NCI-H146 treated with DMSO at 0.1 percent for 48 hours (cell line): ENCODE data around the gene EEF1A2.
"Not testable (repeated sequence)": the region's sequence is repeated elsewhere in the genome, so short reads cannot be mapped to it uniquely, and the experiment has no call there.

Experiments
- DNase-seq: peaks from one replicate; lab custom pipeline; 2025; ENCODE audit not compliant: unreplicated experiment; lab: John Stamatoyannopoulos, UW

Gene EEF1A2

GRCh38 chr20:63521602-63522001, 22.7 kb upstream of the EEF1A2 start:
- DNase-seq = no peak

GRCh38 chr20:63520934-63521601, 22.2 kb upstream of the EEF1A2 start:
- DNase-seq = peak; percentile 31

GRCh38 chr20:63520504-63520933, 21.6 kb upstream of the EEF1A2 start, which contains the start of gene PPDPF:
TSS of gene PPDPF (plus strand) at chr20:63520765. CDS start at chr20:63521309, 544 bp downstream.
- DNase-seq = peak; percentile 68

GRCh38 chr20:63519668-63520503, 21.0 kb upstream of the EEF1A2 start:
- DNase-seq = peak; percentile 68

GRCh38 chr20:63518946-63519667, 20.2 kb upstream of the EEF1A2 start:
- no peak for DNase-seq

GRCh38 chr20:63518351-63518861, 19.5 kb upstream of the EEF1A2 start:
- DNase-seq = no peak

- DNase-seq = no peak
Observed at GRCh38 chr20:63517376-63518309, 18.8 kb upstream of the EEF1A2 start.

GRCh38 chr20:63514520-63514919, 15.6 kb upstream of the EEF1A2 start:
- DNase-seq = not testable (repeated sequence)

GRCh38 chr20:63513207-63513606, 14.3 kb upstream of the EEF1A2 start:
- DNase-seq = no peak

GRCh38 chr20:63509088-63509564, 10.2 kb upstream of the EEF1A2 start:
- DNase-seq = no peak

GRCh38 chr20:63508072-63508768, 9.3 kb upstream of the EEF1A2 start:
- DNase-seq = no peak

- DNase-seq = no peak
Observed at GRCh38 chr20:63507083-63507743, 8.3 kb upstream of the EEF1A2 start.

- no peak for DNase-seq
Observed at GRCh38 chr20:63505723-63506122, 6.8 kb upstream of the EEF1A2 start.

- no peak for DNase-seq
Observed at GRCh38 chr20:63505281-63505680, 6.4 kb upstream of the EEF1A2 start.

- no peak for DNase-seq
Observed at GRCh38 chr20:63504642-63505041, 5.8 kb upstream of the EEF1A2 start.

- DNase-seq = no peak
Observed at GRCh38 chr20:63503524-63503923, 4.6 kb upstream of the EEF1A2 start.

- DNase-seq = peak; percentile 89
Observed at GRCh38 chr20:63502671-63503172, 3.8 kb upstream of the EEF1A2 start.

GRCh38 chr20:63501818-63502670, 3.2 kb upstream of the EEF1A2 start:
- peak; percentile 94 for DNase-seq
